GM23338 (cell line): ENCODE data around the gene GRID2. TPM values are rescaled to one million over a fixed set of nuclear protein-coding genes. Genes with fewer than 3 reads are reported as not detected.

Experiments
- ATAC-seq: fragments of 200-7000 bp; cut with Tn5 transposase; 3 replicates; pipeline ENCODE4 v1.9.1; 2020
- DNase-seq: peaks from one replicate; pipeline ENCODE4 v3.0.0-alpha.2; 2015; ENCODE audit warnings: low spot score
- H2AFZ ChIP-seq: fragments of 200-600 bp; sonication (generic); 2 replicates; pipeline ENCODE4 v1.8.0; 2016; ENCODE audit warnings: antibody characterized with exemption, mild to moderate bottlenecking, moderate library complexity
- H3F3A ChIP-seq: fragments of 200-600 bp; sonication (generic); replicated peaks from 2 replicates; pipeline ENCODE4 v1.8.0; 2017; ENCODE audit warnings: antibody characterized with exemption, mixed run types, low read depth
- H3K27ac ChIP-seq: fragments of 200-600 bp; sonication (generic); 2 replicates; pipeline ENCODE4 v1.6.1; 2016; ENCODE audit warnings: low read depth
- H3K27me3 ChIP-seq: fragments of 200-600 bp; sonication (generic); 2 replicates; pipeline ENCODE4 v1.8.0; 2016; ENCODE audit warnings: mild to moderate bottlenecking, mixed run types, moderate library complexity; ENCODE audit not compliant: insufficient read depth
- H3K36me3 ChIP-seq: fragments of 200-600 bp; sonication (generic); 2 replicates; pipeline ENCODE4 v1.8.0; 2016; ENCODE audit warnings: mild to moderate bottlenecking; ENCODE audit not compliant: insufficient read depth
- H3K4me1 ChIP-seq: fragments of 200-600 bp; sonication (generic); 2 replicates; pipeline ENCODE4 v1.8.0; 2016; ENCODE audit warnings: mild to moderate bottlenecking, moderate library complexity; ENCODE audit not compliant: insufficient read depth
- H3K4me2 ChIP-seq: fragments of 200-600 bp; sonication (generic); 2 replicates; pipeline ENCODE4 v1.7.1; 2017; ENCODE audit warnings: mixed run types
- H3K4me3 ChIP-seq: fragments of 200-600 bp; sonication (generic); 2 replicates; pipeline ENCODE4 v1.6.1; 2016; ENCODE audit warnings: mixed run types
- H3K79me2 ChIP-seq: fragments of 200-600 bp; sonication (generic); replicated peaks from 2 replicates; pipeline ENCODE4 v1.8.0; 2017; ENCODE audit warnings: mild to moderate bottlenecking; ENCODE audit not compliant: insufficient read depth
- H3K9me2 ChIP-seq: fragments of 200-600 bp; sonication (generic); 2 replicates; pipeline ENCODE4 v1.8.0; 2017; ENCODE audit not compliant: insufficient read depth
- H4K20me1 ChIP-seq: fragments of 200-600 bp; sonication (generic); replicated peaks from 2 replicates; pipeline ENCODE4 v1.8.0; 2017; ENCODE audit warnings: mild to moderate bottlenecking; ENCODE audit not compliant: insufficient read depth
- H3K27ac Mint-ChIP-seq: 2 replicates; pipeline ENCODE4 v1.8.0; 2020; ENCODE audit warnings: inconsistent platforms, mild to moderate bottlenecking, moderate library complexity, mixed read lengths
- H3K27me3 Mint-ChIP-seq: 3 replicates; pipeline ENCODE4 v1.8.0; 2022; ENCODE audit warnings: low read depth, mild to moderate bottlenecking, moderate library complexity, mixed read lengths, inconsistent platforms; ENCODE audit not compliant: insufficient read depth, poor library complexity
- H3K36me3 Mint-ChIP-seq: 3 replicates; pipeline ENCODE4 v1.8.0; 2021; ENCODE audit warnings: low read depth, mild to moderate bottlenecking, inconsistent platforms, moderate library complexity, mixed read lengths
- H3K4me1 Mint-ChIP-seq: 3 replicates; pipeline ENCODE4 v1.8.0; 2020; ENCODE audit warnings: mild to moderate bottlenecking, inconsistent platforms, mixed read lengths
- H3K4me3 Mint-ChIP-seq: 3 replicates; pipeline ENCODE4 v1.8.0; 2021; ENCODE audit warnings: moderate library complexity, mild to moderate bottlenecking, inconsistent platforms, mixed read lengths
- H3K9me3 Mint-ChIP-seq: 3 replicates; pipeline ENCODE4 v1.8.0; 2020; ENCODE audit warnings: moderate library complexity, mild to moderate bottlenecking, inconsistent platforms, mixed read lengths
- CTCF ChIP-seq, 2 experiments: fragments of 200-600 bp in 1 of 2; sonication (generic) in 1 of 2; conservative IDR thresholded peaks; 2 replicates each; pipeline versions ENCODE4 v1.5.1 to v1.6.1; 2016 to 2017; ENCODE audit warnings: antibody characterized with exemption in 2 of 2, low read depth in 2 of 2, mild to moderate bottlenecking in 2 of 2, moderate library complexity in 1 of 2
- EZH2phosphoT487 ChIP-seq: fragments of 200-600 bp; sonication (generic); IDR thresholded peaks from one replicate; pipeline ENCODE4 v1.8.1; 2018; ENCODE audit warnings: antibody characterized with exemption; ENCODE audit not compliant: unreplicated experiment
- JUNB ChIP-seq: IDR thresholded peaks from one replicate; pipeline ENCODE4 v1.6.1; 2016; ENCODE audit warnings: antibody characterized with exemption; ENCODE audit not compliant: unreplicated experiment
- NANOG ChIP-seq: IDR thresholded peaks from 2 replicates; pipeline ENCODE4 v1.6.1; 2016; ENCODE audit warnings: antibody characterized with exemption, borderline replicate concordance
- POLR2AphosphoS5 ChIP-seq: IDR thresholded peaks from 2 replicates; pipeline ENCODE4 v1.6.1; 2016; ENCODE audit warnings: antibody characterized with exemption, low read depth
- REST ChIP-seq: IDR thresholded peaks from one replicate; pipeline ENCODE4 v1.6.1; 2018; ENCODE audit warnings: antibody characterized with exemption; ENCODE audit not compliant: unreplicated experiment
- STAT1 ChIP-seq: IDR thresholded peaks from one replicate; pipeline ENCODE4 v1.6.1; 2016; ENCODE audit warnings: antibody characterized with exemption; ENCODE audit not compliant: unreplicated experiment
- ZNF114 ChIP-seq: fragments of 250-450 bp; sonication (Bioruptor Pico); IDR thresholded peaks from 2 replicates; pipeline ENCODE4 v1.5.0; 2020; ENCODE audit warnings: mild to moderate bottlenecking, moderate library complexity
- ZNF331 ChIP-seq: fragments of 250-450 bp; sonication (Bioruptor Pico); IDR thresholded peaks from 2 replicates; pipeline ENCODE4 v1.5.0; 2020; ENCODE audit warnings: low read depth, mild to moderate bottlenecking, moderate library complexity
- polyA plus RNA-seq: library from polyadenylated mRNA; unstranded; fragments of >200 nt; fragmentation: Nextera tagmentation; extraction: Ambion mirVana; gene quantifications from 2 replicates; pipeline ENCODE4 v1.2.1, GENCODE V29; 2016
- total RNA-seq: library from RNA; depleted of rRNA; stranded (reverse); fragments of >200 nt; shearing (Covaris generic); gene quantifications from 2 replicates; pipeline ENCODE4 v1.2.3, GENCODE V29; 2014
- TF ChIP-seq, protein P1 (sequence below): IDR thresholded peaks from 2 replicates; pipeline ENCODE4 v1.6.1; 2016; ENCODE audit warnings: antibody characterized with exemption
- TF ChIP-seq, protein P2 (sequence below): fragments of 250-450 bp; sonication (Bioruptor Pico); IDR thresholded peaks from 2 replicates; pipeline ENCODE4 v1.5.0; 2020; ENCODE audit warnings: mild to moderate bottlenecking, moderate library complexity

The GRID2 gene
- total and polyA plus RNA-seq, 2 experiments from 2014 or later: 19.9 to 65.4 TPM

- DNase-seq (no peak), ATAC-seq (no peak)
- Mint-ChIP-seq H3K4me3 (no peak overlapping the region), H3K4me1 (peaks cover 55% of the 10 kb centered on the region), H3K27me3 (peaks cover 3% of the 10 kb centered on the region), H3K9me3 (no peaks in the 10 kb centered on the region), H3K27ac (no peak overlapping the region), H3K36me3 (no peaks in the 10 kb centered on the region)
- H3K4me2 ChIP-seq: no peak overlapping the region
- H3K4me3 ChIP-seq: no peak overlapping the region
- no peaks in the 10 kb centered on the region for H4K20me1 ChIP-seq
- no peaks in the 10 kb centered on the region for H3F3A ChIP-seq
- TF ChIP-seq ZNF114 (CRISPR knock-in tag) (no peak), JUNB (no peak), ZNF331 (no peak), REST (no peak), STAT1 (no peak), POLR2AphosphoS5 (no peak), CTCF (conservative IDR thresholded peaks at IDR 0.05; ENCODE audit: low read depth in 2 of 2) (no peak), NANOG (no peak)
- TF ChIP-seq, protein P1, sequence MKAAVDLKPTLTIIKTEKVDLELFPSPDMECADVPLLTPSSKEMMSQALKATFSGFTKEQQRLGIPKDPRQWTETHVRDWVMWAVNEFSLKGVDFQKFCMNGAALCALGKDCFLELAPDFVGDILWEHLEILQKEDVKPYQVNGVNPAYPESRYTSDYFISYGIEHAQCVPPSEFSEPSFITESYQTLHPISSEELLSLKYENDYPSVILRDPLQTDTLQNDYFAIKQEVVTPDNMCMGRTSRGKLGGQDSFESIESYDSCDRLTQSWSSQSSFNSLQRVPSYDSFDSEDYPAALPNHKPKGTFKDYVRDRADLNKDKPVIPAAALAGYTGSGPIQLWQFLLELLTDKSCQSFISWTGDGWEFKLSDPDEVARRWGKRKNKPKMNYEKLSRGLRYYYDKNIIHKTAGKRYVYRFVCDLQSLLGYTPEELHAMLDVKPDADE: no peak
- no peak overlapping the region for H2AFZ ChIP-seq
- H3K9me2 ChIP-seq: no peaks in the 10 kb centered on the region
- no peaks in the 10 kb centered on the region for H3K36me3 ChIP-seq
- H3K27ac ChIP-seq: no peak overlapping the region
- peaks cover 100% of the 10 kb centered on the region for H3K79me2 ChIP-seq
- H3K4me1 ChIP-seq: peaks cover 78% of the 10 kb centered on the region
- no peaks in the 10 kb centered on the region for H3K27me3 ChIP-seq
These were observed 193.4 kb downstream of the GRID2 start for GRCh38 chr4:92497141-92497540.

GRCh38 chr4:92501456-92501855, 197.7 kb downstream of the GRID2 start:
- Mint-ChIP-seq H3K27ac (peak overlapping the region; percentile 45), H3K36me3 (no peaks in the 10 kb centered on the region), H3K27me3 (peaks cover 2% of the 10 kb centered on the region), H3K4me3 (peak overlapping the region; percentile 10; the same call in 1 of the 3 replicates), H3K9me3 (no peaks in the 10 kb centered on the region), H3K4me1 (peaks cover 59% of the 10 kb centered on the region)
- Histone ChIP-seq H3K27ac (peak overlapping the region; percentile 70; the same call in 1 of the 2 replicates), H3K27me3 (no peaks in the 10 kb centered on the region), H3K4me2 (no peak overlapping the region), H3K79me2 (peaks cover 100% of the 10 kb centered on the region), H3K4me3 (no peak overlapping the region), H3K9me2 (no peaks in the 10 kb centered on the region), H3K36me3 (no peaks in the 10 kb centered on the region), H3F3A (no peaks in the 10 kb centered on the region), H2AFZ (no peak overlapping the region), H4K20me1 (no peaks in the 10 kb centered on the region), H3K4me1 (peaks cover 87% of the 10 kb centered on the region)
- ATAC-seq: peak; percentile 64
- no peak for DNase-seq
- TF ChIP-seq, protein P2, sequence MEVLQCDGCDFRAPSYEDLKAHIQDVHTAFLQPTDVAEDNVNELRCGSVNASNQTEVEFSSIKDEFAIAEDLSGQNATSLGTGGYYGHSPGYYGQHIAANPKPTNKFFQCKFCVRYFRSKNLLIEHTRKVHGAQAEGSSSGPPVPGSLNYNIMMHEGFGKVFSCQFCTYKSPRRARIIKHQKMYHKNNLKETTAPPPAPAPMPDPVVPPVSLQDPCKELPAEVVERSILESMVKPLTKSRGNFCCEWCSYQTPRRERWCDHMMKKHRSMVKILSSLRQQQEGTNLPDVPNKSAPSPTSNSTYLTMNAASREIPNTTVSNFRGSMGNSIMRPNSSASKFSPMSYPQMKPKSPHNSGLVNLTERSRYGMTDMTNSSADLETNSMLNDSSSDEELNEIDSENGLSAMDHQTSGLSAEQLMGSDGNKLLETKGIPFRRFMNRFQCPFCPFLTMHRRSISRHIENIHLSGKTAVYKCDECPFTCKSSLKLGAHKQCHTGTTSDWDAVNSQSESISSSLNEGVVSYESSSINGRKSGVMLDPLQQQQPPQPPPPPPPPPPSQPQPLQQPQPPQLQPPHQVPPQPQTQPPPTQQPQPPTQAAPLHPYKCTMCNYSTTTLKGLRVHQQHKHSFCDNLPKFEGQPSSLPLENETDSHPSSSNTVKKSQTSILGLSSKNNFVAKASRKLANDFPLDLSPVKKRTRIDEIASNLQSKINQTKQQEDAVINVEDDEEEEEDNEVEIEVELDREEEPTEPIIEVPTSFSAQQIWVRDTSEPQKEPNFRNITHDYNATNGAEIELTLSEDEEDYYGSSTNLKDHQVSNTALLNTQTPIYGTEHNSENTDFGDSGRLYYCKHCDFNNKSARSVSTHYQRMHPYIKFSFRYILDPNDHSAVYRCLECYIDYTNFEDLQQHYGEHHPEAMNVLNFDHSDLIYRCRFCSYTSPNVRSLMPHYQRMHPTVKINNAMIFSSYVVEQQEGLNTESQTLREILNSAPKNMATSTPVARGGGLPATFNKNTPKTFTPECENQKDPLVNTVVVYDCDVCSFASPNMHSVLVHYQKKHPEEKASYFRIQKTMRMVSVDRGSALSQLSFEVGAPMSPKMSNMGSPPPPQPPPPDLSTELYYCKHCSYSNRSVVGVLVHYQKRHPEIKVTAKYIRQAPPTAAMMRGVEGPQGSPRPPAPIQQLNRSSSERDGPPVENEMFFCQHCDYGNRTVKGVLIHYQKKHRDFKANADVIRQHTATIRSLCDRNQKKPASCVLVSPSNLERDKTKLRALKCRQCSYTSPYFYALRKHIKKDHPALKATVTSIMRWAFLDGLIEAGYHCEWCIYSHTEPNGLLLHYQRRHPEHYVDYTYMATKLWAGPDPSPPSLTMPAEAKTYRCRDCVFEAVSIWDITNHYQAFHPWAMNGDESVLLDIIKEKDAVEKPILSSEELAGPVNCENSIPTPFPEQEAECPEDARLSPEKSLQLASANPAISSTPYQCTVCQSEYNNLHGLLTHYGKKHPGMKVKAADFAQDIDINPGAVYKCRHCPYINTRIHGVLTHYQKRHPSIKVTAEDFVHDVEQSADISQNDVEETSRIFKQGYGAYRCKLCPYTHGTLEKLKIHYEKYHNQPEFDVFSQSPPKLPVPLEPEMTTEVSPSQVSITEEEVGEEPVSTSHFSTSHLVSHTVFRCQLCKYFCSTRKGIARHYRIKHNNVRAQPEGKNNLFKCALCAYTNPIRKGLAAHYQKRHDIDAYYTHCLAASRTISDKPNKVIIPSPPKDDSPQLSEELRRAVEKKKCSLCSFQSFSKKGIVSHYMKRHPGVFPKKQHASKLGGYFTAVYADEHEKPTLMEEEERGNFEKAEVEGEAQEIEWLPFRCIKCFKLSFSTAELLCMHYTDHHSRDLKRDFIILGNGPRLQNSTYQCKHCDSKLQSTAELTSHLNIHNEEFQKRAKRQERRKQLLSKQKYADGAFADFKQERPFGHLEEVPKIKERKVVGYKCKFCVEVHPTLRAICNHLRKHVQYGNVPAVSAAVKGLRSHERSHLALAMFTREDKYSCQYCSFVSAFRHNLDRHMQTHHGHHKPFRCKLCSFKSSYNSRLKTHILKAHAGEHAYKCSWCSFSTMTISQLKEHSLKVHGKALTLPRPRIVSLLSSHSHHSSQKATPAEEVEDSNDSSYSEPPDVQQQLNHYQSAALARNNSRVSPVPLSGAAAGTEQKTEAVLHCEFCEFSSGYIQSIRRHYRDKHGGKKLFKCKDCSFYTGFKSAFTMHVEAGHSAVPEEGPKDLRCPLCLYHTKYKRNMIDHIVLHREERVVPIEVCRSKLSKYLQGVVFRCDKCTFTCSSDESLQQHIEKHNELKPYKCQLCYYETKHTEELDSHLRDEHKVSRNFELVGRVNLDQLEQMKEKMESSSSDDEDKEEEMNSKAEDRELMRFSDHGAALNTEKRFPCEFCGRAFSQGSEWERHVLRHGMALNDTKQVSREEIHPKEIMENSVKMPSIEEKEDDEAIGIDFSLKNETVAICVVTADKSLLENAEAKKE (CRISPR knock-in tag): no peak
- TF ChIP-seq EZH2phosphoT487: no peak
